Forelimb muscle (tissue), 1 donor: ENCODE measurements around the gene IMMP2L. TPM values are rescaled to one million over a fixed set of nuclear protein-coding genes. Genes with fewer than 3 reads are reported as not detected.

Source experiments
- DNase-seq: peaks from one replicate; pipeline ENCODE4 v3.0.0-alpha.2; 2013; ENCODE audit warnings: low read depth
- polyA plus RNA-seq: library from polyadenylated mRNA; unstranded; fragments of 120-200 nt; gene quantifications from one replicate; pipeline ENCODE4 v1.2.1, GENCODE V29; 2013; ENCODE audit not compliant: insufficient read length

IMMP2L gene
- polyA plus RNA-seq, 1 donor = 15.3 TPM

DNA sequence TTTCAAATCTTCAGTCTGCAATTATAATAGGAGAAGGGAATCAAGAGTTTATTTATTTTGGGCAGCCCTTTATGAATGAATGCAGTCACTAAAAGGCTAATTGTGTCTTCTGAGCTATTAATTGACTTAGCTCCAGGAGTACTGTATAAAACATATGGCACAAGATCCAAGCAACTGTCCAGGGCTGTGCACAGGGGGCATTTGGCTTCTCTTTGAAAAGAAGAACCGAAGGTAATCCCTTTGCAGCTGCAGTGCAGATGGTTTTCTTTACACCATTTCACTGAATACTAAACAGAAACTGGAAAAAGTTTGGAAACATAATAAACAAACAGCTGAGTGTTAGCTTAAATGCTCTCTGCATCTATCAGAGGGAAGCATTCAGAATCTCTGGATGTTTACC lies 753.9 kb downstream of the IMMP2L start:
- no peak for DNase-seq

DNA sequence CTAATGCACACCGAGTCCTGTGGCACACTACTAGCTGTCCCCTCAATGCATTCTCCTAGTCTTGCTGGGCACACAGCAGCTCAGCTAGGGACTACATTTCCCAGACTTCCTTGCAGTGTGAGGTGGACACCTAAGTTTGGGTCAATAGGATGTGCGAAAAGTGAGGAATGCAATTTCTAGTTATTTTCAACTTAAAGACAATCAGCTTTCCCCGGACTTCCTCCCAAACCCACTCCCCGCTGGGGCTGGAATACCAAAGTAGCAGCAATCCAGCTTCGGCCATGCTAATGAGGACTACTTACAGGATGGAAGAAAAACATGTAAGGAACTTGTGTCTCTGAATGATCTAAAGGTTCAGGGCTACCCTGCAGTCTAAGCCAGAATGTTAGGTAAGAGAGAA lies 757.8 kb downstream of the IMMP2L start:
- no peak for DNase-seq

DNA sequence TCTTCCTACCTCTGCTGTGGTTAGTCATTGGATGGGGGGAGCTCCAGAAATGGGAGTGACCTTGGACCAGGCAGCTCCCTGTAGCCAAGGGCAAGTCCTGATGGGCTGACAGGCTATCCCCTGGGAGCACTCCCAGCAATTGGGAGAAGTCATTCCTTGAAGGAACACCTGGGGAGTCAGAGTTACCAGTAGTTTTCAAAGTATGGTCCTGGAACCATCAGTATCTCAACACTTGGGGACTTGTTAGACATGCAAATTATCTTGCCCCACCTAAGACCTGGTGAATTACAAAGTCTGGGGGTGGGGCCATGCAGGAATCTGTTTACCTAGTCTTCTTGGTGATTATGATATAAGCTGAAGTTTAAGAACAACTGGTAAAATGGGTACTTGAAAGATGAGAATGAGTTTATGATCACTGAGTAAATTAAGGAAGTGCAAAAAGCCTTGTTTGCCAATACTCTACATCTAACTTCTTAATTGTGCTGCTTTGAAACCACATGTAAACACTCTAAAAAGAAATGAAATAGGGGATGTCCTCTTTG lies 758.6 kb downstream of the IMMP2L start:
- DNase-seq = no peak

DNA sequence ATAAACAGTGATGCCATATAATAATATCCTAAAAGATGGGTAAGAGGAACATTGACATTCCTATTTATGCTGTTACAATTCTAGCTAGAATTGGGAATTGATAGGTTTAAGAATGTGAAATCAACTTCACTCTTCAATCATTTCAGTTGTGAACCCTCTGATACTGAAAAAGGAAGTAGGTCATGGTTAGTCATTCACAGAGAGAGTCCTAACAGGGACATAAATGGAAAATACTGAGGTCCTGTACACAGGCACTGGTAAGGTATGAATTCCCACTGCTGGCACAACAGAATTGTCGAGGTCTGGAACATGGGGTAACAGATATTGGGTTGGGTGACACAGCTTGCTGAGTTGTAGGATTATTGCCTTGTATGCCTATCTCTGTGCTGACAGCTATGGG lies 760.8 kb downstream of the IMMP2L start:
- DNase-seq = no peak

DNA sequence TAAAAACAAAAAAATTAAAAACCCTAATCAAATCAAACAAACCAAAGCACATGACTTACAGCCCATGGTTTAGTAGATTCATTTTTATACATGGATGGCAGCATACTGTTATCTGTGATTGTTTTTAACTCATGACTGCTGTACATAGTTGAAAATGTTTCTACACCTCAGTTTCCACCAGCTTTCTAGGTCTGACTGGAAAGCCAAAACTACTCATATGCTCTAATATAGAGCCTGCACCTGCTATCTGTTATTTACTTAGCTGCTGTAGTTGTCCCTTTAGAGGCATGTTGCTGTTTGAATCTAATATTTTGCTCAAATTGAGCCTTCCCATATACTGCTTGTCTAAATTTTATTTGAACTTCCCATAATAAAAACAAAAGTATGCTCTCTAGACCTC lies 761.3 kb downstream of the IMMP2L start:
- no peak for DNase-seq

DNA sequence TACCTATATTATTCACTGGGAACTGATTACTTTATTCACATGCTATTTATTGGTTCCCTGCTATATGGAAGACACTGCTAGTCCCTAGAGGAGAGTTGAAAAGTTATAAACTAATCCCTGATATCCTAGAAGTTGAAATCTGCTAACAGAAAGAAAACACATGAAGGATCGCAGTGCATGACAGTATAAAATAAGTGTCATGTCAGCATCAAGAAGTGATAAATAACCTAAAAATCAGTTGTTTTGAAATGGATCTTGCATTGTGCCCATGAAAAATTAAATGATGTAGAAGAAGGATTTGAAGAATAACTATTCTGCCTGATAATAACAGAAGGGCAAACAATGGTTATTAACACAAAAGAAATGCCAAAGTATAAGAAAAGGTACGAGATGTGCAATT lies 764.6 kb downstream of the IMMP2L start:
- no peak for DNase-seq

DNA sequence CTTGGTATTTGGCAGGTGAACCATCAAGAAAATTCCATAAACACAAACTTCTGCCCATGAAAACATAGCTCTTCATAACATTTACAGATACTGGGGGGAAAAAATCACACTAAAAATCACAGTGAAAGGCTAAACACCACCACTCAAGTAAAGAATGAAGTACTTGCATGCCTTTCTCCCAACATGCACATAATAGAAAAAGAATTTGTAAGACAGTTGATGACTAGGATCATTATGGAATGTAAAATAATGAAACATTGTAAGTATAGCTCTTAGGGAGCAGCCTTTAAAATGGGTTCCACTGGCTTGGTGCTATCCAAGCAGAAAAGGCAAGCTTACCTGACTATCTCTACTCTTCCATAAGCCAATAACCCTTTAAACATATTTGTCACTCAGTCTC lies 771.3 kb downstream of the IMMP2L start:
- no peak for DNase-seq

DNA sequence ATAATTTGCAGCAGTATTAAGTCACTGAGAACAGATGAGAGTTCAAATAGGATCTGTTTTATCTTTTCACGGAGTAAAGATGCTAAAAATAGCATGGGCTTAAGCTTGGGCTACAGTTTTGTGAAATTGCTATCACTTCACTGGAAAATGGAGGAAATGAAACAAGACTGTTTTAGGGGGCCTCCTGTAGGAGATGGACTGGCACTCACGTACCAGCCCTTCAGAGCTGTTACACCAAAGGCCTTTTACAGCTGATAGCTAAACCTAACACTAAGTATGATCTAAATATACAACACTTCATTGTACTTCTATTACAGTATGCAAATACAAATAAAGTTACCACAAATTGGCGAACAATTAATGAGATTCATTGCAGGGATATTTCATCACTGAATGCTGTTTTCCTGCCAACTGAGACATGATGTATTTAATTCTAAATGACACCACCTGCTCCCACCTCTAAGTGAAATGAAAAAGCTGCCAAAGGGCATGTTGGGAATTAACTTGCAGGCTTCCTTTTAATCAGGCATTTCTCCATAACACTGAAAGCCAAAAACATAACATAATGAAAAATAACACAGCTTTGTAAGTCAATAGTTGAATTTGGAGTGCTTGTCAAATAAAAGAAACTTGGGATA lies 775.8 kb downstream of the IMMP2L start:
- no peak for DNase-seq

DNA sequence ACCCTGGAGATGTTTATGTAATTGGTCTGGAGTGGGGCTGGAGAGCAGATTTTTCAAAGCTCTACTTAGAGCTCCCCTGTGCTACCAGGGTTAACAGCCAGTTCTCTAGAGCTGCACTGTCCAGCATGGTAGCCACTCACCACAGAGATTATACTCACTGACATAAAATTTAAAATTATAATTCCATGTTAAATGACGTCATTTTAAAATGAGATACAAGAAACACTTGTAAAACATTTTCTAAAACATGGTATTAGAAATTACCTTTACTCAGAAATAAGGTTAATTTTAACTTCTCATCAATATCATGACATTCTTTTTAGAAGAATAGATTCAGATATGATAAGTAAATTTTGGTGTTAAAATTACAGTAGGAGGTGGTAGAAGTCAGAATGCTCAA lies 777.5 kb downstream of the IMMP2L start:
- DNase-seq = no peak

DNA sequence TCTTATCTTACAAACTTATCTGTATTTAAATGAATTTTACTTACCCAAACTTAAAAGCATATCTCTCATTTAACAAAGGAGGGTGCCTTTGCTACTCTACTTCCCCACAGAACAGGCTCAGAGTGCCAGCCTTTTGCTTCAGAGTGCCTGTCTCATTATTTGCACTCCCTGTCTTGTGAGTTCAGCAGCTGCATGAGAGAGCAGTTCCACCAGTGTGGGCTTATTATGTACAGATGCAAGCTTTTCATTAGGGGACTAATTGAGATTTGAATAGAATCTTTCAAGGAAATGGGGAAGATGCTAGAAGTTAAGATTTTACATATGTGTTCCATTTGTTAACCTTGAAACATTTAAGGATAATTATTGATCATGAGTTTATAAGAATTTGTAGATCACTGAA lies 781.6 kb downstream of the IMMP2L start:
- DNase-seq = no peak

DNA sequence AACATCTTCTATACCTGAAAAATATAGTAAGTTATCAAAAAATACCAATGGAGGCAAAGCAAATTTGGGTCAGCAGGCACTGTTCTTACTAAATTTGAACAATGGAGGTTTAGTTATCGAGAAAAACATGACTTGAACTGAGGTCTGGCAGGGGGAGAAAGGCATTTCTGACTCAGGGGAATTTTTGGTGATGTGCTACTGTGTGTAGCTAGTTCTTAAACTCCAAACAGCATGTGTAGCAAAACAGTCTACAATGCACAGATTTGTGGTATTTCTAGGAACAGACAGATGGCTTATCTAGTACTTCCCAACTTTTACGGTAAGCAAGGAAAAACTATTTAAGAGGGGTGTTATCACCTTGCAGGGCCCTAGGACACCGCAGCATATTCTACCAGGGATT lies 783.0 kb downstream of the IMMP2L start:
- DNase-seq = no peak

DNA sequence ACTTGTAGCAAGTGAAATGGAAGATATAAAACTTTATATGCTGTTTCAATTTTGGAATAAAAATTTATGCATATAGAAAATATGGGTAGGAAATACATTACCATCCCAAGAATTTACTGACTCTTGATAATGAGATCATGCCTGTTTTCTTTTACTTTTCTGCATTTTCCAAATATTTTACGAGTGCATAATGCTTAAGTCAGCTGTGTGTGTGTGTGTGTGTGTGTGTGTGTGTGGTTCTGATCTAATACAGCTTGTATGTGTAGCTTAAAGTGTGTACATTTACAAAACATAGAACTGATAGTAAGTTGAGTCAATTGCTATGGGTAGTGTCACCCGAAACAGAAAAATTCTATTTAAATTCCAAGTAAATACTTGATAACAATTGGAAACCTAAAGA lies 787.2 kb downstream of the IMMP2L start:
- DNase-seq = no peak

DNA sequence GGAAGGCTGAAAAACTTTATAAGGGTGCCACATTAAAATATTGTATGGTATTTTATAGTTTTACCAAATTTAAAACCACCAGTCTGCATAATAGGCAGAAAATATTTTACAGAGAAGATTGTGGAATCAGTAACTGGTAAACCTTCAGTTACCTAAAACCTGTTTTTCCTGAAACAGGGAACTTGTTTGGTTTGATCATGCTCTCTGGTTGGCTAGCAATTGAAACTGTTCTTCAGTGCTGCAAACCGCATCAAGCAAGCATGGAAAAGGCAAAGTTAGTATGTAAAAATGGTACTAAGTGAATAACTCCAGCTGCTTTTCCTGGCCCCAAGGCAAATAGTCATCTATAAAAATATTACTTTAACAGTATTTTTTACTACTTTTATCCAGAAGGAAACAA lies 788.2 kb downstream of the IMMP2L start:
- DNase-seq = no peak

DNA sequence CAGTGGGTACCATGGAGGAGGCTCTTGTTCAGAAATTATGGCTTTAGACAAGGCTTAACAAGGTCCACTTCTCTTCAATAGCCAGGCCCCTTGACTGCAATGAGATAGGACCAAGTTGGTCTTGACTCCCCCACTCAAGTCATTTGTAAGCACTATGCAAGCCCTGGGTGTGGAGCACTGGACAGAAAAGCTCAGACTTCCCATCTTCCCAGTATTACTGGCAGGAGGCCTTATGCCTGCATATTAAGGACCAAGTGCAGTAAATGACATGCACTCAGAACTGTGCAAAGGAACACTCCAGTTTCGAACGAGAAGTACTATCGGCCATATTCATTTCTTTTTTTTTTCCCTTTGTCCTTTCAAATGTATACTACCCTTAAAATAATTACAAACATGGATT lies 789.7 kb downstream of the IMMP2L start:
- DNase-seq = no peak

DNA sequence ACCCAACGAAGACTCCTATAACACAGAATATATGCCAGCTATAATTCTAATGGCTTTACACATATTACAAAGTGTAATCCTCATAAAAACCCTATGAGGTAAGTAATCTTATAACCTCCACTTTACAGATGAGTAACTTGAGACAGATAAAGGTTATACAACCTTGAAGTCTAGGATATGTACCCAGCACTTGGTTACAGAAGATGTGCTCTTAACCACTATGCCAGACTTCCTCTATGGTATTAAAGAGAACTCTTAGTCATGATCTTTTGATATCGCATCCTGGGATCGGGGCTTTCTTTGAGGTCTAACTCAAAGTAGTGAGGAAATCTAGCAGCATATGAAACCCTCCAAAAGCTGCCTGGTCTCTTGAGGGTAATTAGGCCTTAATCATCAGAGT lies 790.6 kb downstream of the IMMP2L start:
- no peak for DNase-seq

DNA sequence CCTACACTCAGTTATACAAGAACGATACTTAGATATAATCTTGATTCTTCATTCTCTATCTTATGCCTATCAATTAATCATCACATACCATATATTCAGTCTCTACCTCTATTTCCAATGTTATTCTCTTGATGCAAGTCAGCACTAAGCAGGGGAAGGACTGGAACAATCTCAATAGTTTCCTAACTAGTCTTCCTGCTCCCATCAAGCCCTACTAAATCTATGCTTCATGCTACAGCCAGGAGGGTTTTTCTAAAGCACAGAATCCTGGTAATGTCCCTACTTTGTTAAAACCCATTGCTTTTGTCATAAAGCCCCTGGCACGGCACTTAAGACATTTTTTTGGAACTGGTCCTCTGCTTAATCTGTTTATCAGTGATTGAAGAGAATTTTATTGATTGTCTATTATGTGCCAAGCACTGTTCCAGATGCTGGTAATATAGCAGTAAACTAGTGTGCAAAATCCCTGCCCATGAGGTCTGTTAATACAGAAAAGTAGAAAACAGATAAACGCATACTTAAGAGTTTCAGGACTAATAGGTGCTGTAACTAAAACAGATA lies 794.7 kb downstream of the IMMP2L start:
- no peak for DNase-seq

DNA sequence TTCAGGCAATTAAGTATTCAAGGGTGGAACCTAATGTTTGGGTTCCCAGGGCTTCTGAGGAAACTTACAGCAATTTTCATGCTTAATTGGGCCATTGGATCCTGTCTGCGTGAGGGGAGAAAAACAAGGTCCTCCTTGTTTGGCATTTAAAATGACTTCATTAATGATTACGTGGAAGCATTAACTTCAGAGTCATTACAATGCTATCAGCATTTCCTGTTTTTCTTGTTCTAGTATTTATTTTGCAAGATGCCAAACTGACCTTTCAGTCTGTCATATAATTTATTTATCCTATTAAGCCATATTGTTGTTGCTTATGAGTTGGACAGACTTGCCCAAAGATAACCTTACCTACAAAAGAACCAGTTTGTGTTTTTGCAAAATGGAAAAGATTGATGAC lies 795.4 kb downstream of the IMMP2L start:
- DNase-seq = no peak

DNA sequence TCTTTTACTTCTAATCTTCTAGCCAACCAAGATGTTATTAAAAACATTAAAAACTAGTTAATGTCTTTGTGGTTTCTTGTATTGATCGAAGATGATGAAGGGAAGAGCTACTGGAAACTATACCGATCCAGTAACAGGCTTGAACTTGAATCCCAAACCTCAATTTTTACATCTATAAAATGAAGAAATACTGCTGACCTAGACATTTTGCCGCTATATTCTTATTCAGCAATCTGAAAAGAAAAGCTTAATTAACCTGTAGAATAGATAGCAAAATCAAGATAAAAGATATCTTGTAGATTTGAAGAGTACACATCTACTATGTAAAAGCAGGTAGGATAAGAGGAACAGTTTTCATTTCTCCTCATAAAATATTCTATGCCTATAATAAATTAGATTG lies 797.4 kb downstream of the IMMP2L start:
- DNase-seq = no peak

DNA sequence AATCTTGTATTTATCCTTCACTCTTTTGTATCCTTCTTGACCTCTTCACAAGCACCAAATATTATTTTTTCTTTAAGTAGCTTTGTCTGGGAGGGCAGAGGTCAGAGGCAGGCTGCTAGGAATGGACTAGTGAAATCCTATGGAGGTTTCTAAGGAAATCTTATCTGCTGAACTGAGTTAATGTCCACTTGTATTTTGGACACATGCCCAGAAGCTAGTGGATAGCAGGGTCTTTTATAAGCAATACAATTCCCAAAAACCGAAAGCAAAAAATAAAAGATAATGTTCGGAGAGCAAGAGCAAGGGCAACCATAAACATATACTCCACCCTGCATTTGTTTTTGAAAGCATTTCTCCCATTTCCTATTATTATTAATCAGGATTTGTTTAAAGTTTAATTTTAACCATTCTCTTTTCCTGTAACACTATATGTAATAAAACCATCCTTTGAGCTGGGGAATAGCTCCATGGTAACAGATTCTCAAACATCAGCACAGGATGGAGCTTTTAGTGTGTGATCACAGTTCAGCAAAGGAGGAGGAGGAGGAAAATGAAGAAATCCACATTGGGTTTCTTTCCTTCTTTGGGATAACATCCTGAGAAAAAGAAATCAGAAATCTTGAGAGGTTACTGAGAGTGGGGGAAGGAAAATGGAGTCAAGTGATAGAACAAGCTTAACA lies 799.6 kb downstream of the IMMP2L start:
- DNase-seq = no peak

DNA sequence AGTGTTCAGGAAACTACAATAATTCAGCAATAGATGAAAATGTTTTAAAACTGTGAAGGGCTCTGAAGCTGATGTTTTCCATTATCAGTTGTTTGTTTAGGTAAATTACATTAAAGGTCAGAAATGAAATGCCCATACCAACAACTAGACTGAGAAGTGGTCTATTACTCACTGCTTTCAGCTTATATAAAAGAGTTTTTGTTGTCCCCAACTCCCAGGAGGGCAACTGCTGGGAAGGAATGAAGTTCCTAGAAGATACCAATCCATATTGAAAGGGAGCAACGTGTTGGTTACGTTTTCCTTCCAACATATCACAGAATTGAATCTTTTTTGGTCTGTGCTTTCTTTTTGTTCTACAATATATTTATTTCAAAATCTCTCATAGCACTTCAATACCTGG lies 802.0 kb downstream of the IMMP2L start:
- no peak for DNase-seq

DNA sequence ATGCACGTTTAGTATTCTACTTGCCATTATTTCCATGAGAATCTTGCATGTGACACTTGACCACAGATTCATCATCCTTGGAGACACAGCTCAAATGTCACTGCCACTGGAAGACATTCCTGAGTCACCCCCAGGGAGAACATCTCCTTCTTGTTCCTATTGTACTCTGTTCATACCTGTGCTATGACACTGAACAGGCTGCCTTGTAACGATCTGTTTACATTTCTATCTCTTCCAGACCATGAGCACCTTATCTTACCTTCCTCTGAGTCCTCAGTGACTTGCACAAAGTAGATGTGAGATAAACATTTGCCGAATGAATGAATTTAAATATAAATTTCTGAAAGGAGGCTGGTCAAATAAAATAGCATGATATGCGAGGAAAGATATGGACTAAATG lies 803.2 kb downstream of the IMMP2L start:
- no peak for DNase-seq

DNA sequence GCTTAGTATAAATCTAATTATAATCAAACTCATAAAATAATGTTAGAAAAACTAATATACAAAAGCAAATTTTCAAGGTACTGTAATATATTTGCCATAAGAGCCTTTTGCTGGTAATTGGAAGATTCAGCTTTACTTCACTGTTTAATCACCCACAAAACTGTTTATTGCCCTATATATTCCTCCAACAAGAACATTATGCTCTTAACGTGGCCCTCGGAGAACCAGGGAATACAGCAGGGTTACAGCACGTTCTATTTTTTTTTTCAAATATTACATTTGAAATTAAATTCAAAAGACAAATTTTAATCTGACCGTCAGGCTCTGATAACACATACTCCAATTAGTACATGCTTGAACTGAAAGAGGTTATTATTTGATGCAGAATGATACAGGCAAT lies 807.6 kb downstream of the IMMP2L start:
- DNase-seq = no peak

DNA sequence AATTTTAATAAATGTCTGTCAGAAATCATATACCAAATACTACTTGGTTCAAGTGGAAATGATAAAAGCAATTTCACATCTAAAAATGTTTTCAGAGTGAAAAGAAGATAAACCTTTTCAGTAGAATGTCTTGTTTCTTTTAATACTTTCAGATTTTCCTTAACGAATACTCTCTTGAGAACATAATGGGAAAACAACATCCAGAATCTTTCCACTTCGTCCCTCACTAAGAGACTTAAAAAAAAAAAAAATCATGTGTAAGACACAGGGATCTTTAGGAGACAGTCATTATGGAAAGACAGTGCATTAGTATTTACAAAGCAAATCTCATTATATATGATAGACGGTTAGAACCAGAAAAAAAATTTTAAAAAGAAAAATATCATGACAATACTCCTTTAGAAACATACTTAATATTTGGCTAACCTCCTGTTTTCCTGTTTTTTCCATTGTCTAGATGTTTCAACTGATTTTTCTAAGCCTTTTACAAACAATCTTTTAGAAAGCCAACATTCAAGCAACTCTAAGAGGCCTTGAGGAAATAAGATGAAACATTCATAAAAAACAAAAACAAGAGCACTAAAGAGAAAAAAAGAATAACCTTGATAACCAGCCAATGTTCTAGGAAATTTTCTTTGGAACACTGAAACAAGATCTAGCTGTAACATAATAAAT lies 811.2 kb downstream of the IMMP2L start:
- DNase-seq = no peak
